Omental fat pad (tissue), 4 donors: ENCODE results near the gene TLCD4. TPM values are rescaled to one million over a fixed set of nuclear protein-coding genes. Genes with fewer than 3 reads are reported as not detected.
A peak's percentile ranks its signal among the peaks of the same experiment; 100 is the strongest.

Experiments
- ATAC-seq: fragments of 150-250 bp; one replicate; pipeline ENCODE4 v1.9.1; 2016; ENCODE audit warnings: mild to moderate bottlenecking, moderate library complexity; ENCODE audit not compliant: low FRiP score
- DNase-seq: peaks from one replicate; pipeline ENCODE4 v3.0.0-alpha.2; 2019; ENCODE audit warnings: low spot score
- total RNA-seq, 4 donors: library from RNA; depleted of rRNA; stranded (reverse); fragments of >200 nt; gene quantifications; one replicate each; pipeline ENCODE4 v1.1.0, GENCODE V29; 2016
- TF ChIP-seq, protein P1 (sequence below), 3 donors: fragments of 450-650 bp; IDR thresholded peaks; one replicate each; pipeline ENCODE4 v1.5.1; 2016 to 2017; ENCODE audit warnings: antibody characterized with exemption in 3 of 3, mild to moderate bottlenecking in 3 of 3, moderate library complexity in 2 of 3

TLCD4 gene
- total RNA-seq, 4 donors from 2014 or later, result 3.7 to 18.5 (median 6.1) TPM

DNA sequence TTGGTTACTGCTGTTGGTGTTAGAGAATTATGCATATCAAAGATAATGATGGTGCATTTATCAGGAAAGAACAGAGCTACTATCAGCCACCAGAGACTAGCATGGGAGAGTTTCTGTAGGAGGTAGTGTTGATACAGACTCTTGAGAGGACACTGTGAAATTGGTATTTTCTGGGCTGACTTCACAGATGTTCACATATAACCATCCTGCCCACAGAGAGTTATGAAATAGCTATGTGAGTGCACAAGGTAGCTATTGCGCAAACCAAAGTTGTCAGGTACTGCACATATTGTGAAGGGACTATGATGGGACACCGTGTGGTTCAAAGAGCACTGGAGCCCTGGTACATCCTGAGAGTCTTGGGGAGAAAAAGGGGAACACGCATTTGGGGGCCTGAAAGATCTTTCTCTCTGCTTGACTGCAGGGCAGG lies 1.4 kb upstream of the TLCD4 start:
- ATAC-seq, result no peak
- DNase-seq, result no peak
- TF ChIP-seq, protein P1, sequence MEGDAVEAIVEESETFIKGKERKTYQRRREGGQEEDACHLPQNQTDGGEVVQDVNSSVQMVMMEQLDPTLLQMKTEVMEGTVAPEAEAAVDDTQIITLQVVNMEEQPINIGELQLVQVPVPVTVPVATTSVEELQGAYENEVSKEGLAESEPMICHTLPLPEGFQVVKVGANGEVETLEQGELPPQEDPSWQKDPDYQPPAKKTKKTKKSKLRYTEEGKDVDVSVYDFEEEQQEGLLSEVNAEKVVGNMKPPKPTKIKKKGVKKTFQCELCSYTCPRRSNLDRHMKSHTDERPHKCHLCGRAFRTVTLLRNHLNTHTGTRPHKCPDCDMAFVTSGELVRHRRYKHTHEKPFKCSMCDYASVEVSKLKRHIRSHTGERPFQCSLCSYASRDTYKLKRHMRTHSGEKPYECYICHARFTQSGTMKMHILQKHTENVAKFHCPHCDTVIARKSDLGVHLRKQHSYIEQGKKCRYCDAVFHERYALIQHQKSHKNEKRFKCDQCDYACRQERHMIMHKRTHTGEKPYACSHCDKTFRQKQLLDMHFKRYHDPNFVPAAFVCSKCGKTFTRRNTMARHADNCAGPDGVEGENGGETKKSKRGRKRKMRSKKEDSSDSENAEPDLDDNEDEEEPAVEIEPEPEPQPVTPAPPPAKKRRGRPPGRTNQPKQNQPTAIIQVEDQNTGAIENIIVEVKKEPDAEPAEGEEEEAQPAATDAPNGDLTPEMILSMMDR (IDR thresholded peaks at IDR 0.05), result no peak

GRCh38 chr1:95116580-95117206 lies 462 bp upstream of the TLCD4 start:
- TF ChIP-seq, protein P1 (IDR thresholded peaks at IDR 0.05), result no peak
- DNase-seq (peak; percentile 32), ATAC-seq (peak; percentile 75)

- TF ChIP-seq, protein P1 (IDR thresholded peaks at IDR 0.05), result no peak
- DNase-seq, result no peak
- ATAC-seq, result no peak
These were observed 928 bp downstream of the TLCD4 start for GRCh38 chr1:95118067-95118499.

- ATAC-seq (no peak), DNase-seq (no peak)
- TF ChIP-seq, protein P1 (IDR thresholded peaks at IDR 0.05), result no peak
These were observed 1.6 kb downstream of the TLCD4 start for GRCh38 chr1:95118710-95119109.

- TF ChIP-seq, protein P1 (IDR thresholded peaks at IDR 0.05), result no peak
- no peak for ATAC-seq
- no peak for DNase-seq
These were observed 2.1 kb downstream of the TLCD4 start for GRCh38 chr1:95119273-95119672.

- DNase-seq, result no peak
- TF ChIP-seq, protein P1 (IDR thresholded peaks at IDR 0.05), result no peak
- ATAC-seq, result no peak
These were observed 5.1 kb downstream of the TLCD4 start for GRCh38 chr1:95122151-95122697.

DNA sequence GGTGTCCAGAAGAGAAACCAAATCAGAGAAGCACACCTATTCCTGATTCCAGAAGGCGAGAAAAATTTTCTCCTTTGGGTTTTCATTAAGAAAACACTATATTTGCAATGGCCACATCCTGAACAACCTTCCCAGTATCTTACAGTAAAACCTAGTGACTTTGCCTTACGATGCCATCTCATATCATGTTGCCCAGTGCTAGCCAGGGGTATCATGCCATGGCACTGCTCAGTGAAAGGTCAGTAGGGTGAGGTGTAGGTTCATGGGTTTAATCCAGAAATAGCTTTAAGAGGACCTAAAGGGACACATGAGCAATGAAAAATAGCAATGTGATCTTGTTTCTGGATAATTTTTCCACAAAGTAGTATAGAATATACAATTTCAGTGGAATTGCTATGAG lies 7.2 kb downstream of the TLCD4 start:
- TF ChIP-seq, protein P1 (IDR thresholded peaks at IDR 0.05), result no peak
- DNase-seq (no peak), ATAC-seq (no peak)
